Right kidney (tissue), 1 donor: ENCODE results near the gene SHANK1.
A peak's percentile ranks its signal among the peaks of the same experiment; 100 is the strongest.

ENCODE experiments used
- DNase-seq: peaks from one replicate; pipeline ENCODE4 v3.0.0-alpha.2; 2016

SHANK1 gene

DNA sequence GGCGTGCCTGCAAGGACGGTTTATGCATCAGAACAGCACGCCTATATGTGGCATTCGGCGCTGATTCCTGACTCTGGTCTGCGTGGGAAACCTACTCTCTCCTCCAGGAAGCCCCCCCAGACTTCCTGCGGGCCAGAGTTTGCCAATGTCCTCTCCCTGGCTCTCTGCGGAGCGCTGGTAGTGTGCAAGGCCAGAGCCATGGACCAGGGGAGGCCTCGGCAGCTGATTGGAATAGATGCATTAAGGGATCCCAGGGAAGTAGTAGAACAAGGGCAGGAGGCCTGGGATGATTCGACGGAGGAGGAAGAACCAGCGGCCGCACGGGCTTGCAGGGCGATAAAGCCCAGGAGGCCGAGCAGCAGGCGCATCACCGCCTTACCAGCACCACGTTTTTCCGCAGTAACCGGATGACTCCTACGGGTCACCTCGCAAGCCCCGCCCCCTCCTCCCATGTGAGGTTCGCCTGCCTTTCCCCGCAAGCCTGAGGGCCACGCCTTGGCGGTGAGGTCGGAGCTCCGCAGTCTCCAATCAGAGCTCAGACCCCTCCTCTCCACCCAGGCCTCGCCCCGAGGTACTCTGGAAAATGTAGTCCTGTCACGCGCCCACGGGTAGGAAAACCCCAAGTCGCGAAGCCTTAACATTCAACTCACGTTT lies 8.6 kb upstream of the SHANK1 start:
- peak; percentile 68 for DNase-seq

DNA sequence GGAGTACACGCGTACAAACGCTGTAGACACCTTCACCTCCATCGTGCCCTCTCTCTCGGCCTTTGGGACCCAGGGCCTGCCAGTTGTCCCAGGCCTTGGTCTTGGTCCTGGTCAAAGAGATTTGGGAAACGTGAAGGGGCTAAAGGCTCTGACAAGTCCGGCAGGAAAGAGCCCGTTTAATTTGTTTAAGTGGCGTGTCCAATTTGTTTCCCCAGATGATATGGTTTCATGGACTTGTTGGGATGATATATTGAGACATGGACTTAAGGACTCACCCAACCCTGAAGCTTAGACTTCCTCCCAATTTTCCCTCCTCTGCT lies 6.3 kb upstream of the SHANK1 start:
- no peak for DNase-seq

DNA sequence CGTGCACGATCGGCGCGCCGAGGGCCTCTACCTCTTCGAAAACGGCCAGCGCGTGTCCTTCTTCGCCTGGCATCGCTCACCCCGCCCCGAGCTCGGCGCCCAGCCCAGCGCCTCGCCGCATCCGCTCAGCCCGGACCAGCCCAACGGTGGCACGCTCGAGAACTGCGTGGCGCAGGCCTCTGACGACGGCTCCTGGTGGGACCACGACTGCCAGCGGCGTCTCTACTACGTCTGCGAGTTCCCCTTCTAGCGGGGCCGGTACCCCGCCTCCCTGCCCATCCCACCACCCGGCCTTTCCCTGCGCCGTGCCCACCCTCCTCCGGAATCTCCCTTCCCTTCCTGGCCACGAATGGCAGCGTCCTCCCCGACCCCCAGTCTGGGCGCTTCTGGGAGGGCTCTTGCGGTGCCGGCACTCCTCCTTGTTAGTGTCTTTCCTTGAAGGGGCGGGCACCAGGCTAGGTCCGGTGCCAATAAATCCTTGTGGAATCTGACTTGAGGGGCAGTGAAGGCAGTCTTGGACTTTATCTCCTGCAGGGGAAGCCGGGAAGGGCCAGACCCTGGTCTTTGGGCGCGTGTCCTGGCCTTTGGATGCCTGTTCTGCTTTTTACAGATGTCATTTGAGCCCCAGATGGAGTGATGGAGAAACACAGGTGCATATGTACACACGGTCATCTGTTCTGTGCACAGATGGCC lies 5.8 kb upstream of the SHANK1 start:
- no peak for DNase-seq

DNA sequence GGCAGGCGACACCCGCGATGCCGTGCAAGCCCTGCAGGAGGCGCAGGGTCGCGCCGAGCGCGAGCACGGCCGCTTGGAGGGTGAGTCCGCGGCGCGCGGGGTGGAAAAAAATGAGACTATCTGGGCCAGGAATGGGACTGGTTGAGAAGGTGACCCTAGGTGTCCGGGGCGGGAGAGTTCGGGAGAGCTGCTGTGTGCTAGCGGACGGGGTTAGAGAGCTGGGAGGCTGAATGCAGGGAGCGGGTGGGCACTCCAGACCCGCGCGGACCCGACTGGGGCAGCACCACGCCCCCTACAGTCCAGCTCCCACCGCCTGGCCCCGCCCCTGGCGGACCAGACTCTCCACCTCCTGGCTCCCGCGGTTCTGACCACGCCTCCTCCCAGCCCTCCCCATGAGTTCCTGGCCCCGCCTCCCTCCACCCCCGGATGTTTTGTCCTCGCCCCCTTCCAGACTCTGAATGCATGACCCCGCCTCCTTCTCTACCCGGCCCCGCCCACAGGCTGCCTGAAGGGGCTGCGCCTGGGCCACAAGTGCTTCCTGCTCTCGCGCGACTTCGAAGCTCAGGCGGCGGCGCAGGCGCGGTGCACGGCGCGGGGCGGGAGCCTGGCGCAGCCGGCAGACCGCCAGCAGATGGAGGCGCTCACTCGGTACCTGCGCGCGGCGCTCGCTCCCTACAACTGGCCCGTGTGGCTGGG lies 5.1 kb upstream of the SHANK1 start:
- DNase-seq = peak; percentile 99

DNA sequence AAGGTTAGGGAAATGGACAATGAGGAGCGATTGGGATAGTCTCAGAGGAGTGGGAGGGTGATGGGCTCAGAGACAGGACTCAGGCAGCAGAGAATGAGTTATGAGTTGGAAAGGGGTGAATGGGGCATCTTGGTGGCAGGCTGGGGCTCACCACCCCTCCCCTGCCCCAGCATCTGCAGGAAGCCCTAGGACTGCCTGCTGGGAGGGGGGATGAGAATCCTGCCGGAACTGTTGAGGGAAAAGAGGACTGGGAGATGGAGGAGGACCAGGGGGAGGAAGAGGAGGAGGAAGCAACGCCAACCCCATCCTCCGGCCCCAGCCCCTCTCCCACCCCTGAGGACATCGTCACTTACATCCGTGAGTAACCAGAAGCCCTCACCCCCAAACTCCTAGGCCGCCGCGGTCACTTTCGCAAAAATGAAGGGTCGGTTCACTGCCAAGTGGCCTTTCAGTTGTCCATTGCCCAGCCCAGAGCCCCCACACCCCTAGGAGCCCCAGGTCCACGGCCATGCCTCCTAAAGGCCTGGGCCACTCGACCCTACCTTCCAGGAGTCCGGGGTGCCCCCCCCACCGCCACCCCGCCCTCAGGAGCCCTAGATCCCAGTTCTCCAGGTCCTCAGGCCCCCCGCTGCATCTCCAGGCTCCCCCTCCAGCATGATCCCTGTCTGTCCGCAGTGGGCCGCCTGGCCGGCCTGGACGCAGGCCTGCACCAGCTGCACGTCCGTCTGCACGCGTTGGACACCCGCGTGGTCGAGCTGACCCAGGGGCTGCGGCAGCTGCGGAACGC lies 4.3 kb upstream of the SHANK1 start:
- DNase-seq = no peak

DNA sequence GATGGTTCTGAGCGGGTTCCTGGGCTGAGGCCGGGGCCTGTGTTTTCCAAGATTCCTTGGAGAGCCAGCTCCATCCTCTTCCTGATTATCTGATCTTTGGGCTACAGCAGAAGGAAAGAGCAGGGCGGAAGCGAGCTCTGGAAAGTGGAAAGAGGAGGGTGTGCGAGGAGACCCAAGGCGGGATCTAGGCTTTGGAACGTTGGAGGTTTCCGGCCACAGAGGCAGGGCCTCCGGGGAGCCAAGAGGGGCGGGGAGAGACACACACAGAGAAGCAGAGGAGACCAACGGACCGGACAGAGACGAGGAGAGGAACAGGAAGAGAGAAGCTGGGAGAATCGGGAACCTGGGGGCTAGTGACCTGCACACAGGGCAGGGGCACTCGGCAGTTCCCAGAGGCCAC lies 3.5 kb upstream of the SHANK1 start, which contains the start of gene CLEC11A:
TSS of gene CLEC11A (plus strand) at position 296 of the 400 bp plus-strand sequence. CDS start 162 bp downstream, outside the sequence.
- peak; percentile 54 for DNase-seq

DNA sequence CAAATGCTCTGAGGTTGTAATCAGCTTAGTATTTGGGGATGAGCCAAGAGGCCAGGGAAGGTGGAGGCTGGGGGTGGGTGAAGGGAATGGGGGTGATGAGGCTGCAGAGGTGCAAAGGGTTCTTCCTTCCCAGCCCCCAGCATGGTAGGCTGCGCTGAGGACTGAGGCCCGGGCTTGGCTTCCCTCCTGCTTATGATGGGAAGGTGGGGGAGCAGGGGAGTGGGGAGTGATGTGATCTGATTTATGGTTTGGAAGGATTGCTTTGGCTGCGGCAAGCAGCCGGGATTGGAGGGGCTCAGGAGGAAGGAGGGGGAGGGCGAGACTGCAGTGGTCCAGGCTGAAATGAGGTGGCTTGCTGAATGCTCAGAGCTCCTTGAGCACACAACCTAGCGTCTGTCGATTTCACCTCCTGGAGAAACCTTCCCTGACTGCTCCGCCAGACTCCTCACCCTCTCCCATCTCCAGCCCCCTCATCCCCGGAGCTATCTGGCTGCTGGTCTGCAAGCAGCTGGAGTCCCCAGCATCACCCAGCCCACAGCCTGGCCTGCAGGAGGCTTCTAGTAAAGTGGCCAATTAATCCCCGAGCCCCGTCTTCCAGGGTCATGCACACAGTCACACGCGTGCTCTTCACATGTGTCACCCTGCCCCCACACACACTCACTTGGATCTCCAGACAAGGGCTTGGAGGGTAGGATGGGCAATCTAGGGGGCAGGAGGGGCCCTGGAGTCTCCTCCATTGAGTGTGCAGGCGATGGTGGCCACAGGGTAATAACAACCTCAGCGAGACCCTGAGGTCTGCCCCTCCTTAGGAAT lies 2.8 kb upstream of the SHANK1 start:
- peak; percentile 43 for DNase-seq

DNA sequence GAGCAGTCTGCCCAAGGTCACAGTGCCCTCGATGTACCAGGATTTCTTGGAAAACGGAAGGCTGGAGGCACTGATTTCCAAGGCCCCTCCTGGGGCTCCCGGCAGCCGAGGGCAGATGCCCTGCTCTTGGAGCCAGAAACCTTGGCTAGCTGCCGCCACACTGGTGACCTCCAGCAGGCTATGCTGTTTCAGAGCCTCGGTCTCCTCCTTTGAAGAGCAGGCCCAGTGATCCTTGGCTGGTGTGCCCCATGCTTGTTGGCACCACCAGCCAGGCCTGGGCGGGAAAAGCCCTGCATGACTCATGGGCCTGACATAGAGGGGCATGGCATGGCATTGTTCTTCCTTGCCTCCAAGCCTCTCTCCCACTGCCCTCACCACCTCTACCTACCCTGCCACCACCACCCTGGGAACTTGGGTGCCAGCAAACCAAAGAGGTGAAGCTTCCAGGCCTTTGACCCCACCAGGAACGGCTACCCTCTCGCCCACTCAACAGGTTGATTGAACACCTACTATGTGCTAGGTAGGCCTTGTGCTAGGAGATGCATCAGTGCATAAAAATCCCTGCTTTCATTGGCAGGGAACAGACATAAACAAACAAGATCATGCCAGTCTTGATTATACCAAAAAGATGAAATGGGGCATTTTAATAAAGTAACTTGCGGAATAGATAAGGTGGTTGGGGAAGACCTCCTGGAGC lies 2.0 kb upstream of the SHANK1 start:
- no peak for DNase-seq

DNA sequence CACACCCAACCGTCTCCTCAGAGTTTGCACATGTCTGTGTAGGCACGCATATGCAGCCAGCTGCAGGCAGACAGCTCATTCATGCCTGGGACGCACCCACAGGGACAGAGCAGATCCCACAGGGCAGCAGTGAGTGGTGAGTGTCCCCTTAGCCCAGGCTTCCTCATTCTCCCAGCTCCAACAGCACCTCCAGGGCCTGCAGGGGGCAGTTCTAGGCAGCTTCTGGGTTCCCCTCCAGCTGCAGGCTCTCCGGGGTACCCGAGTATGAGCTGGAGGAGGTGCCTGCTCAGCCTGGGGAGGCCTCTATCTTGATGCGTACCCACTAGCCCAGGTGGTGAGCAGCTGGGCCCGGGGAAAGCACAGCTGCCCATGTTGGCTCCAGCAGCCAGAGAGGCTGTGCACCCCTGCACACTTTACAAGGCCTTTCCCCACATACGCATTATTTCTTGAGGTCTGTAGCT lies 1.3 kb upstream of the SHANK1 start:
- DNase-seq = peak; percentile 35

DNA sequence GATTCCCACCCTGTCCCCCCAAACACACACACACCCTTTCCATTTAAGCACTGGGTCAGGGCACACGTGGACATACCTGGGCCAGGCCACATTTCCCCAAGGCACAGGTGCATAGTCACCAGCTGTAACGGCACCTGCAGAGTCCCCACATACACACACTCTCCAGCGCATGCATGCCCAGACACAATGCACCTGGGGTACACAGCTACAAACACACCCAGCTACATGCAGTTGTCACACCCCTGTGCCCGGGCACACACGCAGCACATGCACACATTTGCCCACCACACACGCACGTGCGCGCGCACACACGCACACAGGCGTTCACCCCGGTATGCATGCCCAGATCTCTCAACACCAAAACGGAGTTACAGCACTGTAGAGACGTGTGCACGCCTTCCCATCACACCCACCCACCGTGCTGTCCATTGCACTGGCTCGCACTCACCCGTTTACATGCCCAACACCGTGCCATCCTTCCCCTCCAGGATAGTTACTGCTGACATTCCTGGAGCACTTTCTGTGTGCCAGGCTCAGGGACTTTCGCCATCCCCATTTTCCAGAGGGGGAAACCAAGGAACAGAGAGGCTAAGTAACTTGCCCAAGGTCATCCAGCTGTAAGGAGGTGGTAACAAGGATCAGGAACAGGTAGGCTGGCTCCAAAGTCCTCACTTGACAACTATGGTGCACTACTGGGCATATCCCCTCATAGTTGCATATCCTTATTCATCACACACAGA lies 749 bp upstream of the SHANK1 start:
- DNase-seq = peak; percentile 37

DNA sequence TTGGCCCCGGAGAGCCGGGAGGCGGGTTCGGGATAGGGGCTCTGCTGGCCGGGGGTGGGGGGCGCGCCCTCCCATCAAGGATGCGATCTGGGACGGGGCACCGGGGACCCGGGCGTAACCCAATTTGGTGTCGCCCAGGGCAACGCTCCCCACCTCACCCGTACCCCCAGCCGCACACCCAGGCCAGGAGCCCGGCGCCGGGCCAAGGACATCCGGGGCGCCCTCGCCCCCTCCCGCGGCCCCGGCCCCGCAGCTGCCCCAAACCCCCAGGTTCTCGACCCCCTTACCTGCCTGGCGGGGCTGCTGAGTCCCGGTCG lies 525 bp downstream of the SHANK1 start:
- no peak for DNase-seq

DNA sequence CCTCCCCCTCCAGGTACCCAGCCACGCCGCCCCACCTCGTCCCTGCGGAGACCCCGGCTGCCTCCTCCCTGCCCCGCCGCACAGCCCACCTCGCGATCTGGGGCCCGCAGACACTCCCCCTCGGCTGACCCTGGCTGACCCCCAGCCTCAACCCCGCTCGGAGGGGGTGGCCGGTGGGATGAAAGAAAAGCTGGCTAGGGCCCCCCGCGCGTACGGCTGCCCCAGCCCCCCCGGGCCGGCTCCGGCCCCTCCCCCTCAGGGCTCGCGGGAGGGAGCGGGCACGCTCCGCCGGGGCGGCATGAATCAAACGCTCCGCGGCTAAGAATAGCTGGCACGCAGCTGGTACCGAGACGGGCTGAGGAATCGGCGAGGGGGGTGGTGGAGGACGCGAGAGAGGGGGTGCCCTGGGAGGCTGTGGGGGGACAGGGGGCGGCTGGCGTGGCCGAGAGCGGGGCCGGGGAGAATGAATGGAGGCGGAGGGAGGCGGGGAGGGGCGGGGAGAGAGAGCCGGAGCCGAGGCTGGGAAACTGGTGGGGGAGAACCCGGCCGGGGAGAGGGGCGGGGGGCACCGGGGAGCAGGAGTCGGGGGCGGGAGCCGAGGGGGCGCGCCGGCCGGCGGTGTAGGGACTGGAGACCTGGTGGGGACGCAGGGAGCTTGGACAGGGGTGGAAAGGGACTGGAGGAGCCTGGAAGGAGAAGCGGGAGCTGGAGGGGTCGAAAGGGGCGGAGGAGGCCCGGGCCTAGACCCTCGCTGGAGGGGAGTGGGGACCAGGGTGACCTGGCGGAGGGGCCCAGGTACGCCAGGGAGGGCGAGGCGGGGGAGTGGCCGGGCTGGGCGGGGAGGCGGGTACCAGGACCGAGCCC lies 1.1 kb downstream of the SHANK1 start:
- peak; percentile 29 for DNase-seq

DNA sequence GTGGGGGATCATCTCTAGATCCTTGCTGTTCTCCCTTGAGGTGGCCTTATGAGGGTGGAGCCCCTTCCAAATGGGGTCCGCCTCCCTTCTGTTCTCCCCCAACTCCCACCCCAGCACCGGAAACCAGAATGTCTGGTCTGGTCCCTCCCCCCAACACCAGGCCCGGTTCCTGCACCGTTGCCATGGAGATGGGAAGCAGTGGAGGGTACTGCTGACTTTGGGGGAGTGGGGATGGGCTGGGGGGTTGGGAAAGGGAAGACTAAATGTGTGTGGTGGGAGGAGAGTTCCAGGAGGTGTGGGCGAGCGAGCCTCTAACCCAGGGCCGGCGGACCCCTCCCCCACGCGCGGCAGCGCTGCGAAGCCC lies 1.7 kb downstream of the SHANK1 start:
- DNase-seq = no peak

DNA sequence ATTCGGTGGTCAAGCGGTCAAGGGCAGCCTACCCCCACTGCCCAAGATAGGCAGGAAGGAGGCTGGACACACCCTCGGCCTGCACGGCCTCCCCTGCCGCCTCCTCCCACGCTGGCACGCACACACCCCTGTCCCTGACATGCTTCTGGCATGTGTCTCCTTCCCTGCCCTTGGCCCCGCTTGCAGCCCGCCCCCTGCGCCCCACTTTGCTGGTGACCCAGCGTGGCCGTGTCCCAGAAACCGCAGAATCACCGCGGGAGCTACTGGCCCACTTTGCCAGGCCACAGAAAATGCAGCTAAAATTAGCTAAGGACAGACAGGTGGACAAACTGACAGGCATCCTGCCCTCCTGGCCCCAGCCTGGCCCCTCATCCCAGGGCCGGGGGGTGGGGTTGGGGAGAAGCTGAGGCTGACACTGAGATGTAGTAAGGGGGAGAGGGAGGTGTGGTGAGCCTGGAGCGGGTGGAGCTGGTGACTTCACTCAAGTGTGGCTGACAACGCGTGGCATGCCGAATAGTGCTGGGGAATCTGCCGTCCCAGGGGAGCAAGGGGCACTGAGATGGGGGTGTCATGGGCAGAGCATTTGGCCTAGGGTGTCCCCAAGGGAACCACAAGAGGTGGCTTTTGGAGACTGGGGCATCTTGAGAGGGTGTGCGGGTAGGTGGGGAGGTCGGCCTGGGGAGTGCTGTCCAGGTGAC lies 2.4 kb downstream of the SHANK1 start:
- DNase-seq = peak; percentile 18

DNA sequence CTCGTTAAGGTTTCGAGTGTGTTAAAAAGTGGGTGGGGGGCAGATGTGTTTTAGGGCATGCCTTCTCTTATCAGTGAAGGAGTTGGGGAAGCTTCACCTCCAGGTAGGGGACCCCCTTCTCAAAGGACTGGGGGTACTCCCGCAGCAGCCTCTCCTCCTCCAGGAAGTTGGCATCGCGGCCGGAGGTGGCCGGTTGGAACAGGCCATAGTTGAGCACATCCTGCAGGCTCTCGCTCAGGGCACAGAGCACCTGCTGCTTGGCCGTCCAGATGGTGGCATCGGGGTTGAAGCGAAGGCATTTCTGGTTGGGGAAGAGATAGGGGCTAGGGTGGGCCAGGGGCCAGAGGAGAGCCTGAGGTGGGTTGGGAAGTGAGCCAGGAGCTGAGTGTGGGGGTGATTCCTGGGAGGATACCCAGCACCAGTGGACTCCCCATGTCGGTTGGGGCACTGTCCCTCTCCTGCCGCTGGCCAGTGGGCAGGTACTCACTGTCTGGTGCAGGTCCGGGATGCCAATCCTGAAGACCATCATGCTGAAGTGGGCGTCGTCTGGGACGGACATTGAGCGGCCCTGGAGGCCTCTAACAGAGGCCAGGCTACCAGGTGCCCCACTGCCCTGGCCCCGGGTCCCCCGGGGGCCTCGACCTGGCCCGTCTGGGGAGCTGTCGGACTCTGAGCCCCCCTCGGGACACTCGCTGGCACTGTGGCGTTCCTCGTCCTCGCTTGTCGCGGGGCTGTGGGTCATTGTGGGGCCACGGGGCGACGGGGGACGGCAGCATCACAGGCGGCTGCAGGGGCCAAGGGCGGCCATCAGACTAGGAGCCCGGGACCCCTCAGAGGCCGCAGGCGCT lies 3.2 kb downstream of the SHANK1 start:
- DNase-seq = no peak

DNA sequence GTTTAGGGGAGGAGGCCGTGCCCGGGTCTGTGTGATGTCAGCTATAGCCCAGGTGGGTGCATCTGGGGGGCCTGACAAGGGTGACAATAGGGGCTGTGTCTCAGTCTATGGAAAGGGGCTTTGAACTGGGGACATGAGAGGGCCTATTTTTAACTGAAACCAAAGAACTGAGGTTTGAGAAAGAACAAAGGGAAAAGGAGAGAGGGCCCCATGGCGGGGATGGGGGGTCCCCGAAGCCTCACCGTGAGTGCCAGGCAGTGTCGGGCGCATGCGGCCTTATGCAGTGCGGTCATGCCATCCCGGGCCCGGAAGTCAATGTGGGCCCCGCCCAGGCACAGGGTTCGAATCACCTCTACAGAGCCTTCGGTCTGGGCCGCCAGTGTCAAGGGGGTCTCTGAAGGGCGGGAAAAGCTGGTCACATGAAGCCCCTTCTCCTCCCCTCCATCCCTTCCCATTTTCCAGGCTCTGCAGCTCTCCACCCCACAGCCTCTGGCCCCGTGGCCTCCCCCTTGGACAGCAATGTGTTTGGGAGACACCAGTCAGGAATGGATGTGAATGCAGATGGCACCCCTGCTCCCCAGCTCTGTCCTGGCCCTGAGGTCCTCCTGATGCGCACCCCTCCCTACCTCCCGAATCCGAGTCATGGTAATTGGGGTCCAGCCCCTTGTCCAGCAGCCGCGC lies 5.9 kb downstream of the SHANK1 start:
- DNase-seq = no peak

DNA sequence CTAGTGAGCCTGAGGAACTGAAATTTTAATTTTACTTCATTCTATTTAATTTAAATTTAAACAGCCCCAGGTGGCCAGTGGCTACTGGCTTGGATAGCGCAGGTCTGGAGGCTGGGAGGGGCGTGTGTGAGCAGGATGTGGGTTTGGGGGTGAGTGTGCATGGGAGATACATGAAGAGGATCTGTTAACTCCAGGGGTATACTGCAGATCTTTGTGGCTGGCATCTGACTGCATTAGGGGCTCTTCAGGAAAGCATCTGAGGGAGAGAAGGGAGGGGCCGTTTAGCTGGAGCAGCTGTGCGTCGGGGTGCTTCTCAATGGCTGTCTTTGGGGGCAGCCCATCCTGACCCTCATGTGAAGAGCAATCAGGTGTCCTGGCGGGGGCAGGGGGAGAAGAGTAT lies 6.8 kb downstream of the SHANK1 start:
- DNase-seq = no peak

DNA sequence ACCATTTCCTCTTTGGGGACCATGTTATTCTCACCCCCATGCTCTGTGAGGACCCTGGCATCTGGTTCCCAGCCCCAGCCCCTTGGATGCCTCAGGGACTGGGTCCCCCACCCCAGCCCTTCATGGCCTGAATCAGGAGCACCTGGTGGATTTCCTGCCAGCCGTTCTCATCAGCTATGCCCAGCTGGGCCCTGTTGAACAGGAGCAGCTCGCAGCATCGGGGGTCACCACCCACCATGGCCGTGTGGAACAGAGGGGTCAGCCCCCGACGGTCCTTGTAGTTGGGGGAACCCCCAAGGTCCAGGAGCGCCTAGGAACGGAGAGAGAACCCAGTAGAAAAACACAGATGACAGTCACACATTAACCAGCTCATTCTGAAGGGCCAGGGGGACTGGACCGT lies 7.8 kb downstream of the SHANK1 start:
- DNase-seq = no peak
